Lower lobe of right lung (tissue), 2 donors: ENCODE results near the gene GXYLT2. TPM values are rescaled to one million over a fixed set of nuclear protein-coding genes. Genes with fewer than 3 reads are reported as not detected.
A peak's percentile ranks its signal among the peaks of the same experiment; 100 is the strongest.

ENCODE experiments used
- ATAC-seq, 2 donors: fragments of 200-7000 bp; cut with Tn5 transposase; one replicate each; pipeline ENCODE4 v1.9.1; 2020 to 2022; ENCODE audit warnings: mild to moderate bottlenecking in 2 of 2, moderate library complexity in 2 of 2
- DNase-seq: peaks from one replicate; pipeline ENCODE4 v3.0.0-alpha.2; 2020
- H3K27ac ChIP-seq: fragments of 200-600 bp; one replicate; pipeline ENCODE4 v1.8.0; 2022
- H3K27me3 ChIP-seq: fragments of 200-600 bp; one replicate; pipeline ENCODE4 v1.8.0; 2022; ENCODE audit warnings: low read depth
- H3K36me3 ChIP-seq: fragments of 200-600 bp; one replicate; pipeline ENCODE4 v1.8.0; 2022; ENCODE audit warnings: mild to moderate bottlenecking
- H3K4me1 ChIP-seq: fragments of 200-600 bp; one replicate; pipeline ENCODE4 v1.8.0; 2022
- H3K4me3 ChIP-seq: fragments of 200-600 bp; one replicate; pipeline ENCODE4 v1.8.0; 2022; ENCODE audit warnings: mild to moderate bottlenecking
- H3K9me3 ChIP-seq: fragments of 200-600 bp; one replicate; pipeline ENCODE4 v1.8.0; 2022
- intact Hi-C: fragments of 100-400 bp; cut with DNase I; formaldehyde crosslinking; loops from one replicate; pipeline ENCODE4 v1.11.0; 2022
- total RNA-seq: library from RNA; stranded (reverse); fragmentation: NEBNext Ultra II Directional; extraction: Animal tissue kit (Norgen Biotek cat#: 25700); gene quantifications from one replicate; pipeline ENCODE4 v1.2.1, GENCODE V29; 2021
- TF ChIP-seq, protein P1 (sequence below): fragments of 200-600 bp; IDR thresholded peaks from one replicate; pipeline ENCODE4 v1.8.0; 2022; ENCODE audit warnings: antibody characterized with exemption, mild to moderate bottlenecking
- donor health status: DM: no; HTN: yes; CAD: no; lungs with severe emphysema.

The GXYLT2 gene
- total RNA-seq, 1 donor from 2014 or later = 6.7 TPM

DNA sequence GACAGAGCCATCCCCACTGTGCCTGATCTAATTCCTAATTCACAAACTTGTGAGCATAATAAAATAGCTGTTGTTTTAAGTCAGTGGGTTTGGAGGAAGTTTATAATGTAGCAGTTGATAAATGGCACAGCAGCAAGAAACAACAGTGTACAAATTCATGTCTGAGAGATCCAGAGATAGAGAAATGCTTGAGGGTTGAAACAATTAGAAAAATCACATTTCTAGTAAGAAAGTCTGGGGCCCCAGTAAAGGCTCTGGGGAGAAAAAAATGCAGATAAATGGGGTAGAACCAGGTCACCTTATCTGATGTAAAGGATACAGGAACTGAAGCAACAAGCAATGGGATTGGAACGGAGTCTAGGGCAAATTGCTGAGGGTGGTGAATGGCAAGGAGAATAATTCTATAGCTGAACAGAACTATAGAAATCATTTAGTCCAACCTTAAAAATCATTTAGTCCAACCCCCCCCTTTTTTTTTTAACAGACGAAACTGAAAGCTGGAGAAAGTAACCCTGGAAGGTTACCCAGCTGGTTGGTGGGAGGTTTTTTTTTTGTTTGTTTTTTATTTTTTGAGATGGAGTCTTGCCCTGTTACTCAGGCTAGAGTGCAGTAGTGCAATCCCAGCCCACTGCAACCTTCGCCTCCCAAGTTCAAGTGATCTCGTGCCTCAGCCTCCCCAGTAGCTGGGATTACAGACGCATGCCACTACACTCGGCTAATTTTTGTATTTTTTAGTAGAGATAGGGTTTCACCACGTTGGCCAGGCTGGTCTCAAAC lies 25.3 kb upstream of the GXYLT2 start:
- H3K36me3 ChIP-seq = no peaks in the 10 kb centered on the region
- ATAC-seq = no peak
- no peak overlapping the region for H3K4me3 ChIP-seq
- no peaks in the 10 kb centered on the region for H3K4me1 ChIP-seq
- no peak overlapping the region for H3K27ac ChIP-seq
- no peaks in the 10 kb centered on the region for H3K9me3 ChIP-seq
- no peaks in the 10 kb centered on the region for H3K27me3 ChIP-seq
- DNase-seq = no peak
- TF ChIP-seq, protein P1, sequence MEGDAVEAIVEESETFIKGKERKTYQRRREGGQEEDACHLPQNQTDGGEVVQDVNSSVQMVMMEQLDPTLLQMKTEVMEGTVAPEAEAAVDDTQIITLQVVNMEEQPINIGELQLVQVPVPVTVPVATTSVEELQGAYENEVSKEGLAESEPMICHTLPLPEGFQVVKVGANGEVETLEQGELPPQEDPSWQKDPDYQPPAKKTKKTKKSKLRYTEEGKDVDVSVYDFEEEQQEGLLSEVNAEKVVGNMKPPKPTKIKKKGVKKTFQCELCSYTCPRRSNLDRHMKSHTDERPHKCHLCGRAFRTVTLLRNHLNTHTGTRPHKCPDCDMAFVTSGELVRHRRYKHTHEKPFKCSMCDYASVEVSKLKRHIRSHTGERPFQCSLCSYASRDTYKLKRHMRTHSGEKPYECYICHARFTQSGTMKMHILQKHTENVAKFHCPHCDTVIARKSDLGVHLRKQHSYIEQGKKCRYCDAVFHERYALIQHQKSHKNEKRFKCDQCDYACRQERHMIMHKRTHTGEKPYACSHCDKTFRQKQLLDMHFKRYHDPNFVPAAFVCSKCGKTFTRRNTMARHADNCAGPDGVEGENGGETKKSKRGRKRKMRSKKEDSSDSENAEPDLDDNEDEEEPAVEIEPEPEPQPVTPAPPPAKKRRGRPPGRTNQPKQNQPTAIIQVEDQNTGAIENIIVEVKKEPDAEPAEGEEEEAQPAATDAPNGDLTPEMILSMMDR = no peak
- intact Hi-C loops = no loop called here

DNA sequence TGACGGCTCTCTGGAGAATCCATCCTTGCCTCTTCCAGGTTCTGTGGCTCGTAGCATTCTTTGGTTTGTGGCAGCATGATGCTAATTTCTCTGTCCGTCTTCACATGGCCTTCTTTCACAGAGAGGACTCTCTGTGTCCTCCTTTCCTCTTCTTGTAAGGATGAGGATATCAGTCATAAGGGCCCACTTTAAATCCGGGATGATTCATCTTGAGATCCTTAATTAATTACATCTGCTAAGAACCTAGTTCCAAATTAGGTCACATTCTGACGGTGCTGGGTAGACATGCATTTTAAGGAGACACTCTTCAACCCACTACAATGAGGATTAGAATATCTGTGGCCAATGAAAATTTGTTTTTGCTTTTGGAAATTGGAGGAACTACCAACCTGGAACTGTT lies 15.7 kb upstream of the GXYLT2 start:
- intact Hi-C loops = no loop called here
- TF ChIP-seq, protein P1 = no peak
- no peaks in the 10 kb centered on the region for H3K36me3 ChIP-seq
- no peak overlapping the region for H3K4me3 ChIP-seq
- no peaks in the 10 kb centered on the region for H3K4me1 ChIP-seq
- no peaks in the 10 kb centered on the region for H3K9me3 ChIP-seq
- no peak for ATAC-seq
- DNase-seq = no peak
- no peaks in the 10 kb centered on the region for H3K27me3 ChIP-seq
- no peak overlapping the region for H3K27ac ChIP-seq

DNA sequence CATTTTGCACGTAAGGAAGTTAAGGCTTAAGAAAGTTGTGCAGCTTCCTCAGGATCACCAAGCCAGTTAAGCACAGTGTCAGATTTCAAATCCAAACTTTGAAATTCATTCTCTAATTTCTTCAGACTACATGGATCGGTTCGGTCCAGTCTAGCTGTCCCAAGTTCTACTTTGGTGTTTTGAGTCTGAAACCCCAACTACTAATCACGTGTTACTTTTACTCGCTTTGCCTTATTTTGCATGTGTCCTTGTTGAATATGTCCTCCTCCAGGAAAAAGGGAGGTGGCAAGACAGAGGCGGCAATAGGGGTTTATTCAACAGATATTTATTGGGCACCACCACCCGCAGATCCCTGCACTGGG lies 522 bp upstream of the GXYLT2 start:
- no peak for ATAC-seq
- Histone ChIP-seq H3K4me3 (peak overlapping the region; percentile 49), H3K27ac (no peak overlapping the region), H3K4me1 (peaks cover 26% of the 10 kb centered on the region), H3K27me3 (peaks cover 23% of the 10 kb centered on the region), H3K36me3 (no peaks in the 10 kb centered on the region), H3K9me3 (no peaks in the 10 kb centered on the region)
- no peak for DNase-seq
- TF ChIP-seq, protein P1 = no peak
- intact Hi-C loops = no loop called here

DNA sequence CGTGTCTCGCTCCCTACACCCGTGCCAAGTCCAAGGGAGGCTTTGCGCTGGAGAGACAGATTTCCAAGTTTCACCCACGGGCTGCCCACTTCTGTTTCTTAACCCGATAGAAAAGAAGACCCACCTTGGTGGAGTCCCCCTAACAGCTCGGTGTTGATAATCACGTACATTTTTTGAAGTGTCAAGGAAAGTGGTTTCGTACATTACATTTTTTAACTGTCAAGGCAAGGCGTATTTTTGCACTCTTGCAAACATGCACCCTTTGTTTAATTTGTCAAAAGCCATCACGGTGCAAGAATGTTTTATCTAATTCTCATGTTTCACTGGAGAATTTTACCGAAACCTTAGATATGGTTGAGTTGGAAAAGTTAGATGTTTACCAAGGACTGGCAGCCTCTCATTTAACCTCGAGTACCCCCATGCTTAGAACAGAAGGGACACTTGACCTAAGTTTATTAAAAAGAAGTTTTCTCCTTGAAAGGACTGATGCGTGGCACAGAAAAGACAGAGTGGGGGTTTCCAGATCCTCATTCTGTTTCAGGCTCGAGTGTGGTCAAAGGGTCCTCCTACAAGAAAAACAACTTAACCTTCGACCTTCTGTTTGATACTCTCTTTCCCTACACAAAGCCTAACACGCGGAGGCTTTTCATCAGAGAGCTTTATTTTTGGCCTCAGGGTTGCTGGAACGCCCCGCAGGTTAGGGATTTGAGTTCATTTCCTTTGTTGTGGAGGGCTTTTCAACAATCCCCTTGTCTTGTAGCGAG lies 882 bp downstream of the GXYLT2 start:
- peak overlapping the region; percentile 43 for H3K27ac ChIP-seq

DNA sequence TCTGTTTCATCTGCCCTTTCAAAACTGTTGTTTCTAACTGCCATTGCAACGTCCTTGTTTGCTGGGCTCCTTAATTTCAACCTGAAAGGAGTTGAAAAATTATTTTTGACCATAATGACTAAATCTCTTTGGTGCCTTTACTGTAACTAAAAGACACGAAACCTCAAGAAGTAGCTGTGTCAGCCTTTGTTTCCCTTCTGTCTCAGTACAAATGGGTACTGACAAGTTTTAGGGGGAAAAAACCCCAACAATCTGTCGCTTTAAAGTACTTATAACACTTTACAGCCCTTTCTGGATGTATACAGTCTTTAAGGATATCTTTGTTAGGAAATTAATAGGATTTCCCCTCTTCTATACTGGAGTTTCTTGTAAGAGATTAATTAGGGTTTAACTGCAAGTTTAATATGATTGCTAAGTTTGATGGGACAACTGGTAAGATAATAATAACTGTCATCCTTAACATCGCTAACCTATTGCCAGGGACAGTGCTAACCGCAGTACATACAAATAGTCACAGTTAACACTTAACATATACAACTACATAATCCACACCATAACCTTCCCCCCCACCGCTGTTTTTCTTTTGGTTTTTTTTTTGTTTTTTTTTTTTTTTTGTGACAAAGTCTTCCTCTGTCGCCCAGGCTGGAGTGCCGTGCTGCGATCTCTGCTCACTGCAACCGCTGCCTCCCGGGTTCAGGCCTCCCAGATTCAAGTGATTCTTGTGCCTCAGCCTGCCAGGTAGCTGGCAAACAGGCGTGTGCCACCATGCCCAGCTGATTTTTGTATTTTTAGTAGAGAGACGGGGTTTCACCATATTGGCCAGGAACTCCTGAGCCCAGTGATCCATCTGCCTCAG lies 1.7 kb downstream of the GXYLT2 start:
- TF ChIP-seq, protein P1 = no peak
- Histone ChIP-seq H3K36me3 (no peaks in the 10 kb centered on the region), H3K9me3 (no peaks in the 10 kb centered on the region), H3K27ac (peak overlapping the region; percentile 43), H3K27me3 (peaks cover 23% of the 10 kb centered on the region), H3K4me3 (peak overlapping the region; percentile 49), H3K4me1 (peaks cover 26% of the 10 kb centered on the region)
- intact Hi-C loops = no loop called here
- ATAC-seq (no peak), DNase-seq (no peak)

More for the DNA sequence above, 882 bp downstream of the GXYLT2 start:
- Histone ChIP-seq H3K4me1 (peaks cover 26% of the 10 kb centered on the region), H3K4me3 (peak overlapping the region; percentile 49), H3K27me3 (peaks cover 23% of the 10 kb centered on the region), H3K36me3 (no peaks in the 10 kb centered on the region), H3K9me3 (no peaks in the 10 kb centered on the region)
- TF ChIP-seq, protein P1 = no peak
- ATAC-seq (no peak), DNase-seq (no peak)
- intact Hi-C loops = no loop called here
